Hindlimb muscle (tissue), 1 donor: ENCODE data around the gene MAGEL2. TPM values are rescaled to one million over a fixed set of nuclear protein-coding genes. Genes with fewer than 3 reads are reported as not detected.

Experiments
- DNase-seq: peaks from one replicate; pipeline ENCODE4 v3.0.0-alpha.2; 2013
- polyA plus RNA-seq: library from polyadenylated mRNA; unstranded; fragments of 120-200 nt; gene quantifications from one replicate; pipeline ENCODE4 v1.2.1, GENCODE V29; 2013; ENCODE audit not compliant: insufficient read length

Gene MAGEL2
- 21.3 TPM for polyA plus RNA-seq

DNA sequence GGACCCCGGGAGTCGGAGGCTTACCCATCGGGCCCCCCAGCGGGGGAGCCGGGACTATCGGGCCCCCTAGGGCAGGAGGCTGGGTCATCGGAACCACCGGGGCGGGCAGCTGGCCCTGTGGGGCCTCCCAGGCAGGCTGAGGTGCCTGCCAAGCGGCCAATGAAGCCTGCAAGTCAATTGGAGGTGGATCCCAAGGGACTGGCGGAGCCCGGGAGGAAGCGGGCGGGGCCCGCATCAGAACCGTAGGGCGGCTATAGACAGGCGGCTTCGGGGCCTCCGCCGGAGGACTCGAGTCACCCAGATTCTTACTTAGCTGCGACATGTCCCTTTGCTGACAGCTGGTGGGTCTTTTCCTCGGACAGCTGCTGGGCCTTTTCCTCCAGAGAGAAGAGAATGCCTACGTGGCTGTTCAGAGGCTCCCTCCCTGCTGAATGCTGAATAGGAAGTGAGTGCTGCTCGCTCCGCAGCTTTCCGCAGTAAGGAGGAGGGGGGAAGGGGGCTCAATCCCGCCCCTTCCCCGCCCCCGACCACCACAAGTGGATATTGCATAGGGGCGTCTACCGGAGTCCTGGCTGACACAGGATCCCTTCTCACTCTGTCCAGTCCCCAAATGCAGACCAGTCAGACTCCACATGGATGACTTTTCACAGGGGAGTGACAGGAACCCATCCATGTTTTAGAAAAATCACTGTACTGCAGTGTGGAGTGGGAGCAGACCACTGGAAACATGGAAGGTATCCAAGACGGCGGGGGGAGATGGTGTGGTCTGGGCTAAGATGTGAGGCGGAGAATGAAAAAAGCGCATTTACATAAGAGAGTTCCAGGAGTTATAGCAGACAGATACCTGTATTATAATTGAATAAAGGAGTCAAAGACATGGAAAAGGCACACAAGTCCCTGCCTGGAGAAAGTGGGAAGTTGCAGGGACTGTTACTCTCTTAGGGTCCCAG is at the start of gene MAGEL2:
TSS of gene MAGEL2 (minus strand) at position 447 of the 950 bp plus-strand sequence. CDS start at position 322, 125 bp downstream.
- DNase-seq = peak; percentile 80

GRCh38 chr15:23695282-23695681 is 47.6 kb upstream of the MAGEL2 start:
- DNase-seq = no peak

DNA sequence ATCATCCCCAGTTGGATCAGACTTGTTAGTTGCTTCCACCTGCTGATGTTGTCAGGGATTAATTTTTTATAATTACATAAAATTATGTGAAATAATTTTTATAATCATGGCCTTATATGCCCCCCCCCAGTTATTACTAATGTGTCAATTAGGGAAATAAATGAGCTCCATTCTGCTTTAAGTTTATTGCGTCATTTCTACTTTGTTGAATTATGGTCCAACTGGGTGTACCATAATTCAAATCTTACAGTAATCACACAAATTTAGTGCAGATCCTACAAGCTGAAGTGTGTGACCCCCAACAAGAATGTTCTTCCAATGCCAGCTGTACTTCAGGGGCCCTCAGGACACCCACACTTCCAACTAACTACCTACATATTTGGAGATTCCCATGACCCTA is 46.9 kb upstream of the MAGEL2 start:
- DNase-seq = no peak

DNA sequence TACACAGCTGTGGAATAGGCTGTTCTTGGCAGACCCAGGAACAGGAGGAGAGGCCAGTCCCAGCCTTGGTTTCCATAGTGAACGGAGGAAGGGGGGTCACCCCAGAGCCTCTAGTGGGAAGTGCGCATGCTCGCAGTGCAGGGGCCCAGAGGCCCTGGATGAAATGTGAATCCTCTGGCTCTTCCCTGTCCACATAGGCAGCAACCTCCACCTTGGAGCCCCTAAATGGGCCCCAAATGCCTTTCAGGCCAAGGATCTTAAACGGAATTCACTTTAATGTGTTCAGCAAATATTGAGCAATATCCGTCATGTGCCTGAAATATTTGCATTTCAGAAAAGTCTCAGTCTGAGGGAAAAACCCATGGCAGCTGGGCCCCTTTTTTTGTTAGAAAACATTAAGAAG is 42.8 kb upstream of the MAGEL2 start:
- peak; percentile 92 for DNase-seq

DNA sequence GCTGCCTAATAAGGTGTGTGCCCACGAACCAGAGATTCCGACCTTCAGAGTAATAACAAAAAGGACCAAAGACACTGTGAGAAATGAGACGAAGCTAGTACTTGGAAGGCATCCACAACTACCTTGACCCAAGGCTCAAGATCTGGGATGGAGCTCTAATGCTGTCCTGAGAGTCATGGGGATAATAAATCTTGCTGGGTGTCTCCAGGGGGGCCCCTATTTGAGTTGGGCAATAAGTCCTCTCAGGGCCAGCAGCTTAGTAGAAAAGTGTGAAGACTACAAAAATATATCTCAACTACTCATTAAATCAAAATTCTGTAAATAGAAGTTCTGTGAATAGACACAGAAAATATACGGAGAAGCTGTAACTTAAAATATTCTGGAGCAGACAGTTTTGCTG is 42.3 kb upstream of the MAGEL2 start:
- peak; percentile 7 for DNase-seq

DNA sequence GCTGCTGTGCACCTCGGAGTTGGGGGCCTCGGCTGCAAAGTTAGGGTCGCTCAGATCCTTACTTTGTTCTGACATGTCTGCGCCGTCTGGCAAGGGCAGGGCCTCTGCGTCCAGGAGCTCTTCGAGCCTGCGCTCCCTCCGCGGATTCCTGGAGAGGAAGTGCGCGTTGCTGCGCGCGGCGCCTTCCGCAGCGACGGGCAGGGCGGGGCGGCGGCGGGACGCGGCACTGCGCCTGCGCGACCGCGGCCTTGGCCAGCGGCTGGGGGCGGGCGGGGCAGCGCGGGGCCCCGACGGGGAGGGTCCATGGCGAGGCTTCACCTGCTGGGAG is 39.4 kb upstream of the MAGEL2 start, which contains the start of gene NDN:
TSS of gene NDN (minus strand) at position 163 of the 328 bp plus-strand sequence. CDS start at position 75, 88 bp downstream.
- peak; percentile 81 for DNase-seq

DNA sequence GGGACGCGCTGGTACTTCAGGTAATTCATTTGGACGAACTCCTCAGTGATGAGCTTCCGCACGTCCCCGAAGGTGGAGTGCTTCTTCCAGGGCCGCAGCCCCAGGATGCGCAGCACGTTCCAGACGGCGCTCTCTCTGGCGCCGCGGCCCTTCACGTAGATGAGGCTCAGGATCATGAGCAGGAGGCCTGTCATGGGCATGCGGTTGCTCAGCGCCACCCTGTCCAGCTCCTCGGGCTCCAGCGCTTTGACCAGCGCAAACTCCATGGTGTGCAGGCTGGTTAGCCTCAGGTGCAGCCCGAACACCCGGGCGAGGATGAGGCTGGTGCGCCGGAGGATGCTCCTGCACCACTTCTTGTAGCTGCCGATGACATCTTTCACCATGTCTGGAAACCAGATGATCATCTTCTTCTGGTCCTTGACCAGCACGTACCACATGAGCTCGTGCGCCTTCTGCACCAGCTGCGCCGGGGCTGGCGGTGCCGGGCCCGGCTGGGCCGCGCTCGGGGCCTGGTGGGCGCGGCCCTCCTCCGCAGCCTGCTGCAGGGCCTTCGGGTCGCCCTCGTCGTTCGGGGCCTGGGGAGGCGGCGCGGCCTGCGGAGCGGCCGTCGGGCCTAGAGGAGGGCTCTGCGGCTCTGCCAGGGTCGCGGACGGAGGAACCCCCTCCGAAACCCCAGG is 38.9 kb upstream of the MAGEL2 start:
- peak; percentile 19 for DNase-seq

GRCh38 chr15:23671481-23671880 is 23.8 kb upstream of the MAGEL2 start:
- DNase-seq = no peak

DNA sequence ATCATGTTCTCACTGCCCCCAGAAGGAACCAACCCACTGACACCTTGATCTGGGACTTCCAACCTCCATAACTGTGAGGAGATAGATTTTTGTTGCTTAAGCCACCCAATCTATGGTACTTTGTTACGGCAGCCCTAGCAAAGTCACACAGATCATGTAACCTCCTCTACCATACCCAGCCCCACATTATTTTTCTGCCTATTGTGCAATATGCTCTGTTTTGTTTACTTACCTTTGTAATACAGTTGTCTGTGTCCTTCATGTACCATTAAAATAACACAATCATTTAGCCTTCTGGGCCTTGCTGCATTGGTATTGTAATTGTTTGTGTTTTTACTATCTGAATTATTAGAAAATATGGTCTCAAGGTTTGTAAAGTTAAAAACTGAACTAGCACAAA is 23.3 kb upstream of the MAGEL2 start:
- no peak for DNase-seq

DNA sequence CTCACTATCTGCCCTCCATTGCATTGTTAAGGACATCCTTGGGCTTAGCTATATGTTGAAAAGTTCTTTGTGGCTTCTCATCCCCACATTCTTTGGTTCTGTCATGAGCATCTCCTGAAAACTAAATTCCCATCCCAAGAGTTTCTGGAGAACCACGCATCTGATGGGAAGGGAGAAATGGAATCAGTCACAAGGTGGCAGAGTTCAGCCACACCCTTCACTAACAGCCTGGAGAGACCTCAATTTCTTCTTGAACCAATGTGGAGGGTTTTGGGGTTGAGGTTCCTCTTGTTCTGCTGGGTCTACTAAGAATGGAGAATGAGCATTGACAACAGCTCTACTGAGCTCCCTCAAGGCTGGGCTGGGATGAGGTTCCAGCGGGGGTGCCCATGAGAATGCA is 15.6 kb upstream of the MAGEL2 start:
- no peak for DNase-seq

- peak; percentile 47 for DNase-seq
Observed at GRCh38 chr15:23648920-23649515, 1.4 kb upstream of the MAGEL2 start.

DNA sequence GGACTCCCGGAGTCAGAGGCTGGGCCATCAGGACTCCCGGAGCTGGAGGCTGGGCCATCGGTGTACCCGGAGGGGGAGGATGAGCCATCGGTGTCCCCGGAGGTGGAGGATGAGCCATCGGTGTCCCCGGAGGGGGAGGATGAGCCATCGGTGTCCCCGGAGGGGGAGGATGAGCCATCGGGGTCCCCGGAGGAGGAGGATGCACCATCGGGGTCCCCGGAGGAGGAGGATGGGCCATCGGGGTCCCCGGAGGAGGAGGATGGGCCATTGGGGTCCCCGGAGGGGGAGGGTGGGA is 719 bp downstream of the MAGEL2 start:
- DNase-seq = no peak

DNA sequence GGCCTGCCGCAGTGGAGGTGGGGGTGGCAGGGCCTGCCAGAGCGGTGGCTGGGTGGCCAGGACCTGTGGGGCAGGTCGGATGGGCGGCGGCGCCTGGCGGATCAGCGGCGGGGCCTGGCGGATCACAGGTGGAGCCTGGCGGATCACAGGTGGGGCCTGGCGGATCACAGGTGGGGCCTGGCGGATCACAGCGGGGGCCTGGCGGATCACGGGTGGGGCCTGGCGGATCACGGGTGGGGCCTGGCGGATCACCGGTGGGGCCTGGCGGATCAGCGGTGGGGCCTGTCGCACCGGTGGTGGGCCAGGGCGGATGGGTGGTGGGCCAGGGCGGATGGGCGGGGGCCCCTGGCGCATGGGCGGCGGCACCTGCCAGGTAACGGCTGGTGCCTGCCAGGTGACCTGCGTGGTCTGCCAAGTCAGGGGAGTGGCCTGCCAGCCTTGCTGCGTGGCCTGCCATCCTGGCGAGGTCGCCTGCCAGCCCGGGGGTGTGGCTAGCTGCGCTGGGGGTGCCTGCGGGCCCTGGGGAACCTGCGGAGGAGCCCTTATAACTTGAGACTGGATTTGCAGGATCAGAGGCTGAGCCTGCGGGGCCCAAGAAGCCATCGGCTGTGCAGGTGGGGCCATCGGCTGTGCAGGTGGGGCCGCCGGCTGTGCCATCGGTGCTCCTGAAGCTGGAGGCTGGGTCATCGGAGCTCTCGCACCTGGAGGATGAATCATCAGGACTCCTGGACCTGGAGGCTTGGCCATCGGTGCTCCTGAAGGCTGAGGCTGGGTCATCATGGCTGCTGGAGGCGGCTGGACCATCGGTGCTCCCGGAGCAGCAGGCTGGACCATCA is 1.3 kb downstream of the MAGEL2 start:
- no peak for DNase-seq

DNA sequence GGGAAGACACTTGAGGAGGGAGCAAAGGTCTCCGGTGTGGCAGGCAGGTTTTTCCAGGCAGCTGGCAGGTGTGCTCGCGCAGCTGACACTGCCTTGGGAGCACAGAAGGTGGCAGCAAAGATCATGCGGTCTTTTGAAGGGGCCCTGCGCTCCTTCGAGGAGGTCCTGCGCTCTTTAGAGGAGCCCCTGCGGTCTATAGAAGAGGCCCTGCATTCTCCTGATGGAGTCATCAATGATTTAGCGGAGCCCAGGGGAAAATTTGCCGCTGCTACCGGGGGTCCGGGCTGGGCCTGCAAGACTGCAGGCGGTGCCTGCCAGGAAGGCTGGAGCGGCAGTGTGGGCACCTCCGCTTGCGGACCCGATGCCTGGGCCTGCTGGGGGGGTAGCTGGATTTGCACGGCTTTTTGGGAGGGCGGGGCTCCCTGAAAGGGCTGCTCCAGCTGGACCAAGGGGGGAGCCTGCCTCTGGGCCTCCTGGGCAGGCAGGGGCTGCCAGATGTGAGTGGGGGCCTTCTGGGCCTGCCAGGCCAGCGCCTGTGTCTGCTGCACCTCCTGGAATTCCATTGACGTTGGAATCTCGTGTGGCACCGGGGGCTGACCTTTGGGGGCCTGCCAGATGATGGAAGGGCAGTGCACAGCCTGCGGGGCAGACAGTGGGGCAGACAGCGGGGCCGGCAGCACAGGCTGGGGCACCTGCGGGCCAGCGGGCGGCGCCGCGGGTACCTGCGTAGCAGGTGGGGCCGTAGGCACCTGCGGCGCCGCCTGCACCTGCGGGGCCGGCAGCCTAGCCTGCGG is 2.1 kb downstream of the MAGEL2 start:
- no peak for DNase-seq

DNA sequence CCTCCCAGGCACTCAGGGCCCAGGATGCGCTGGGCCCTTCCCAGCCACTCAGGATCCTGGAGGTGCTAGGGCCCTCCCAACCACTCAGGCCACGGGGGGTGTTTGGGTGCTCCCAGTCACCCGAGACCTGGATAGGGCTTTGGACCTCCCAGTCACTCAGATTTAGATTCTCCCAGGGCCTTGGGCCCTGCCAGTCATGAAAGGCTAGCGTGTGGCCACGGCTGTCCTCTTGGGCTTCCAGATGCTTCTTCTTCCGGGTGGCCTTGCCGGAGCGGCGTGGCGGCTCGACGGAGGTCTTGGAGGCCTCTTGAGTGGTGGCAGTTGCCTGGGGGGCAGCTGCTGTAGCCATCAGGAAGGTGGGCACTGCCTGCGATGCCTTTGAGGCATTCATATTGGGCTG is 2.8 kb downstream of the MAGEL2 start:
- no peak for DNase-seq

GRCh38 chr15:23642413-23643044 is 5.1 kb downstream of the MAGEL2 start:
- peak; percentile 64 for DNase-seq

GRCh38 chr15:23634181-23634580 is 13.5 kb downstream of the MAGEL2 start:
- DNase-seq = no peak

- no peak for DNase-seq
Observed at GRCh38 chr15:23629234-23629805, 18.3 kb downstream of the MAGEL2 start.

DNA sequence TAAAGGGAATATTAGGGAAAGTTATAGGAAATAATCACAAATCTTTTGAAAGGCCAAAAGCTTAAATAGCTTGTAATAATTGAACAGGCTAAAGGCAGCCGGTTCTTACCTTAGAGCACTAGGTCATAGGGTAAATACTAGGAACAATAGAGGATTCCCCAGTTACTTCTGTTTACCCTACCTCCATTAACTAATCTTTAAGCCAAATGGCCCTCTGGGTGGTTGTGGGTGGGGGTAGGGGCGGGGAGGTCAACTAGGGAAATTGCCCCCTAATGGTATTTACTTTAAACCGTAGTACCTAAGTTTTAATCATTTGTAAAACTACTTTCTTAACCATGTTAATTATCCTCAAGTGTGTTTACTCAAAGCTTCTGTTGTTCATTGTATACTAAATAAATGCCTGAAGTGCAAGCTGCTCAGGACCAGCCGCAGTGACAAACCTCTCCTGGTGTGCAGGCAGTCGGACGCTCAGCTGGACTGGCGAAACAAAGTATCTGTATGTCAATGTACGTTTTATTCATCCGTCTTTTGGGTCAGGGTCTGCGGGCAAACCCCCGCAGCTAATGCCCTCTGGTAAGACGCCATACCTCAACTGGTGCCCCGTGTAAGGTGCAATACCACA is 18.9 kb downstream of the MAGEL2 start:
- DNase-seq = no peak

GRCh38 chr15:23616536-23616935 is 31.1 kb downstream of the MAGEL2 start:
- DNase-seq = no peak
